HG02973 (cell line): Measurements from ENCODE around the gene ASPHD1.
"Not testable (repeated sequence)": the region's sequence is repeated elsewhere in the genome, so short reads cannot be mapped to it uniquely, and the experiment has no call there.

Experiments
- ATAC-seq: cut with Tn5 transposase; IDR thresholded peaks from one replicate; pipeline ENCODE4 v1.9.1; 2021; ENCODE audit warnings: moderate library complexity; ENCODE audit not compliant: unreplicated experiment

Gene ASPHD1

DNA sequence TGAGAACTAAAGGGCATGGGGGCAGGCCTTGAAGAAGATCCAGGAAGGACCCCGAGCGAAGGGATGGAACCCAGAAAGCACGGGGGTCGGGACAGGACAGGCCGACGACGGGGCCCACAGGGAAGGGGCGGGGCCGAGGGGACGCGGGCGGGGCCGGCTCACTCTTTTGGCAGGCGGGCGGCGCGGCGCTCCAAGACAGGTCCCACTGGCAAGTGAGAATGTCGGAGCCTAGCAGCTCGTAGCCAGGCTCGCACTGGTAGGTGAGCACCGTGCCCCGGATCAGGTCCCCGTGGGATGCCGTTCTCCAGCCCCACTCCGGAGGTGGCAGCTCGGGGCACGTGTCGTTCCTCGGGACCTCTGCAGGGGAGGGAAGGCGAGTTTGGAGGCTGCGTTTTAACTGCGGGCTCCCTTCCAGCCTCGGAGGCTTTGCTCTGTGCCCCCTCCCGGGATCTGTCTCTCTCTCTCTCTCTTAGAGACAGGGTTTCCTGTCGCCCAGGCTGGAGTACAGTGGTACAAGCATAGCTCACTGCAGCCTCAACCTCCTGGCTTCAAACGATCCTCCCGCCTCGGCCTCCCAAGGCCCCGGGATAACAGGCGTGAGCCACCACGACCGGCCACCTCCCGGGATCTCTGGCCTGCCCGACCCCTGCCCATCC, 23.6 kb upstream of the ASPHD1 start:
- ATAC-seq: no peak

- ATAC-seq: no peak
These were observed 22.9 kb upstream of the ASPHD1 start for GRCh38 chr16:29877266-29877961.

DNA sequence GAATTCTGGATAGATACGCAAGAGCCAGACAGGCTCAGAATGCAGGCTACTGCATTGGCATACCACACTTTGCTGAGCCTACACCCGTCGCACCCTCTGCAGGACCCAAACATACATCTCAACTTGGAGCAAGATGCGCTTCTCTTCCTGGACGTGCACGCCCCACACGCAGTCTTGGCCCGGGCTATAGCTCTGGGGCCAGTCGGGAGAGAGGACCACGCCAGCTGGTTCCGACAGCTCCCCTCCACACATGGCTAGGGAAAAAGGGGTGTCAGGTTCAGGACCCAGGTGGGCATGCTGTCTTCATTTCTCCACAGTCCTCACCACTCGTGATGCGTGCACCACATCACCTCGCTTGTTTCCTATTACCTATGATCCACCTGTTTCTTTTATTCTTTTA, 22.1 kb upstream of the ASPHD1 start:
- ATAC-seq: no peak

- no peak for ATAC-seq
These were observed 19.2 kb upstream of the ASPHD1 start for GRCh38 chr16:29881050-29881449.

GRCh38 chr16:29883987-29884386, 16.3 kb upstream of the ASPHD1 start:
- no peak for ATAC-seq

GRCh38 chr16:29889372-29889771, 10.9 kb upstream of the ASPHD1 start:
- ATAC-seq: not testable (repeated sequence)

- no peak for ATAC-seq
These were observed 8.5 kb upstream of the ASPHD1 start for GRCh38 chr16:29891525-29892457.

- ATAC-seq: no peak
These were observed 7.9 kb upstream of the ASPHD1 start for GRCh38 chr16:29892458-29892813.

DNA sequence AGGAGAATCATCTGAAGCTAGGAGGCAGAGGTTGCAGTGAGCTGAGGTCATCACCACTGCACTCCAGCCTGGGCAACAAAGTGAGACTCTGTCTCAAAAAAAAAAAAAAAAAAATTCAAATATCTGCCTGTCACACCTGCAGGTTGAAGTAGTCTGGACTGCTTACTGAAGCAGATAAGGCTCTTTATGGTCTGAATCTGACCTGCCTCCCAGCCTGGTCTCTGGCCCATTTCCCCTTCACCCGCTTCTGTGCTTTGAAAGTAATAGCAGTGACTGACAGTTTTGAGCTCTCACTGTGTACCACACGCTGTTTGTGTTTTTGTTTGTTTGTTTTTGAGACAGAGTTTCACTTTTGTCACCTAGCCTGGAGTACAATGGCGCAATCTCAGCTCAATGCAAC, 6.7 kb upstream of the ASPHD1 start:
- ATAC-seq: no peak

DNA sequence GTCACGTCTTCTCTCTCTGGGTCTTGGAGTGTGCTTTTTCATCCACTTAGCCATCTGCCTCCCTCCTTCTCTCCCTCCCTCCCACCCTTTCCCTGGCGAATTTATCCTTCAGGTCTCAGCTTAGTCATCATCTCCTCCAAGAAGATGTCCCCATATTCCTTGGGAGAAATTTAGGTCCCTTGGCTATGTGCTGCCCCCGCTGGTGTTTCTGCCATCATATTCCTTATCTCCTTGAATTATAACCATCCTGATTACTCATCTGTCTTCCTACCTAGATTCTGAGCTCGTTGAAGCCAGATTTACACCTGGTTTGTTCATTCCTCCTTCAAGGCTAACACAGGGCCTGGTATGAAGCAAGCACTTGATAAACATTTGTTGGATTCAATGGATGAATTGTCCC, 5.9 kb upstream of the ASPHD1 start:
- ATAC-seq: no peak

- no peak for ATAC-seq
These were observed 3.4 kb upstream of the ASPHD1 start for GRCh38 chr16:29896841-29897240.

- no peak for ATAC-seq
These were observed 3.0 kb upstream of the ASPHD1 start for GRCh38 chr16:29897333-29897732.

DNA sequence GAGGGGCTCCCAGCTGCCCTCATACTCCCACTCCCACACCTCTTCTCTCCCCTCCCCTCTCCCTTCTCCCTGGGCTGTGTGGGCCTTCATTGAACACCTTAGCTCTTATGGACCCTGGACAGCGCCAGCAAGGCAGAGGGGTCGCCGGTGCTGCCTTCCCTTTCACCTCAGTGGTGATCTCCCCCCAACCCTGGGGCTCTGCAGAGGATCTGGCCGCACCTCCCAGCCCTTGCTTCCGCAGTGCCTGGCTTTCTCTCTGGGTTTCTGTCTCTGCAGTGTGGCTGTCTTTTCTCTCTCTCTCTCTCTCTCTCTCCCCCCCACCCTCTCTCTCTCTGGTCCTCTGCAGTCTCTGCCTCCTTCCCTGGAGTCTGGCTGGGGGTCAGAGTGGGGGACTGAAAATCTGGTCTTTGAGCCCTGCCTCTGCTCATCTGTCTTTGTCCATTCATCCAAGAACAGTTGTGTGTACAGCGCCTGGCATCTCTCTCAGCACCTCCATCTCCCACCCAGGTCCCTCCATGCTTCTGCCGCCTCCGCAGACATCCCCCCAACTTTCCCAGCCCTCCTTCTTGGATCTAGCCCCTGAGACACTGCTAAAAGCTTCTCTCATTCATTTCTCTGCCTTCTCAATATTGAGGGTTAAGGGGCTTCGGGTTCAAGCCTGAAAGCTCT, 2.0 kb upstream of the ASPHD1 start:
- ATAC-seq: no peak

GRCh38 chr16:29898804-29899515, 1.3 kb upstream of the ASPHD1 start:
- no peak for ATAC-seq

GRCh38 chr16:29899516-29900101, 679 bp upstream of the ASPHD1 start, which contains the start of gene SEZ6L2:
Gene SEZ6L2, minus strand, starts transcription at chr16:29899550. Its CDS starts 531 bp downstream, at chr16:29899019.
- no peak for ATAC-seq

- no peak for ATAC-seq
These were observed 759 bp downstream of the ASPHD1 start for GRCh38 chr16:29900888-29901606.

DNA sequence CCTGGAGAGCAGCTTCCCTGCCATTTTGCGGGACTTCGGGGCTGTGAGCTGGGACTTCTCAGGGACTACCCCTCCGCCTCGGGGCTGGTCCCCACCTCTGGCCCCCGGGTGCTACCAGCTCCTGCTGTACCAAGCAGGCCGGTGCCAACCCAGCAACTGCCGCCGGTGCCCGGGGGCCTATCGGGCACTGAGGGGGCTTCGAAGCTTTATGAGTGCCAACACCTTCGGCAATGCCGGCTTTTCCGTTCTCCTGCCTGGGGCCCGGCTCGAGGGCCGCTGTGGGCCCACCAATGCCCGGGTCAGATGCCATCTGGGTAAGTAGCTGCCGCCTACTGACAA, 1.3 kb downstream of the ASPHD1 start:
- ATAC-seq: no peak

DNA sequence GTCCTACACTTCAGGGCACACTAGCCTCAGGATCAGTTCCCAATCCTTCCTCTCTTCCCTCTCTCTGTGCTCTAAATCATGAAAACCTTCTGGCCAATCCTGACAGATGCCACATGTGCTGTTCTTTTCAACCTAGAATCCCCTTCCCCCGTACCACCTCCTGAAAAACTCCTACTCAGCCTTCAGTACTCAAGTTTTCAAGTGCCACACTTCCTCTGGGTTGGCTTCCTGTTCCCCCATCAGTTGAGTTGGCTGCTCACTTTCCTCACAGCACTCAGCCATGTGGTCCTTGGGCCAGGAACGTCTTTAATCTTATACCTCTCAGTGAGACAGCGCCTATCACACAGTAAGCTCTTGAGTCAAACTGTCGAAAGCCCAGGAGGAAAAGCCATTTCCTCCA, 3.3 kb downstream of the ASPHD1 start:
- no peak for ATAC-seq

- no peak for ATAC-seq
These were observed 4.7 kb downstream of the ASPHD1 start for GRCh38 chr16:29904947-29905346.

GRCh38 chr16:29905668-29906067, 5.4 kb downstream of the ASPHD1 start:
- ATAC-seq: no peak
